ENCODE measurements around the gene LRP2.
"Not testable (repeated sequence)": the region's sequence is repeated elsewhere in the genome, so short reads cannot be mapped to it uniquely, and the experiment has no call there.

LRP2 gene

GRCh38 chr2:169175112-169175511, 187.2 kb downstream of the LRP2 start:
- DNase-seq (ENCODE audit: low read depth) = no peak

- no peak for DNase-seq (ENCODE audit: low read depth)
These were observed 188.5 kb downstream of the LRP2 start for GRCh38 chr2:169173876-169174275.

- no peak for DNase-seq (ENCODE audit: low read depth)
These were observed 189.4 kb downstream of the LRP2 start for GRCh38 chr2:169172914-169173313.

- no peak for DNase-seq (ENCODE audit: low read depth)
These were observed 190.1 kb downstream of the LRP2 start for GRCh38 chr2:169172151-169172735.

- DNase-seq (ENCODE audit: low read depth) = no peak
These were observed 196.5 kb downstream of the LRP2 start for GRCh38 chr2:169165791-169166190.

GRCh38 chr2:169164311-169164710, 198.0 kb downstream of the LRP2 start:
- DNase-seq (ENCODE audit: low read depth) = no peak

- DNase-seq (ENCODE audit: low read depth) = no peak
These were observed 199.7 kb downstream of the LRP2 start for GRCh38 chr2:169162613-169163012.

GRCh38 chr2:169160926-169161481, 201.3 kb downstream of the LRP2 start:
- no peak for DNase-seq (ENCODE audit: low read depth)

GRCh38 chr2:169159686-169160085, 202.6 kb downstream of the LRP2 start:
- no peak for DNase-seq (ENCODE audit: low read depth)

- DNase-seq (ENCODE audit: low read depth) = no peak
These were observed 203.5 kb downstream of the LRP2 start for GRCh38 chr2:169158874-169159273.

GRCh38 chr2:169146220-169146619, 216.1 kb downstream of the LRP2 start:
- no peak for DNase-seq (ENCODE audit: low read depth)

- no peak for DNase-seq (ENCODE audit: low read depth)
These were observed 218.3 kb downstream of the LRP2 start for GRCh38 chr2:169143998-169144397.

- peak; percentile 42 for DNase-seq (ENCODE audit: low read depth)
These were observed 220.5 kb downstream of the LRP2 start for GRCh38 chr2:169141713-169142352.

GRCh38 chr2:169139993-169140767, 222.2 kb downstream of the LRP2 start:
- no peak for DNase-seq (ENCODE audit: low read depth)

GRCh38 chr2:169139145-169139544, 223.2 kb downstream of the LRP2 start:
- no peak for DNase-seq (ENCODE audit: low read depth)

GRCh38 chr2:169137924-169138323, 224.4 kb downstream of the LRP2 start:
- no peak for DNase-seq (ENCODE audit: low read depth)

GRCh38 chr2:169136885-169137534, 225.3 kb downstream of the LRP2 start:
- no peak for DNase-seq (ENCODE audit: low read depth)

GRCh38 chr2:169136428-169136827, 225.9 kb downstream of the LRP2 start:
- not testable (repeated sequence) for DNase-seq (ENCODE audit: low read depth)

GRCh38 chr2:169134272-169134671, 228.1 kb downstream of the LRP2 start:
- DNase-seq (ENCODE audit: low read depth) = not testable (repeated sequence)

- no peak for DNase-seq (ENCODE audit: low read depth)
These were observed 230.5 kb downstream of the LRP2 start for GRCh38 chr2:169131587-169132512.

- DNase-seq (ENCODE audit: low read depth) = no peak
These were observed 232.6 kb downstream of the LRP2 start for GRCh38 chr2:169129703-169130243.

Measured in stimulated activated CD8-positive, alpha-beta memory T cell treated with anti-CD3 and anti-CD28 coated beads, Interleukin-15, amount 100 ng/mL, for 1 hour (primary cell).